AG04449 (cell line): ENCODE measurements around the gene GPX1.

Experiments used
- CTCF ChIA-PET: fragments of 350-600 bp; formaldehyde crosslinking; extraction: SDS; loops from one replicate; lab custom pipeline; 2021; ENCODE audit warnings: antibody characterized with exemption; lab: Yijun Ruan, JAX
- POLR2A ChIA-PET: fragments of 400-600, 350-600 bp; formaldehyde crosslinking; extraction: SDS; loops from one replicate; lab custom pipeline; 2020; ENCODE audit warnings: antibody characterized with exemption, inconsistent platforms; lab: Yijun Ruan, JAX
- DNase-seq: peaks from one replicate; pipeline ENCODE4 v3.0.0-alpha.2; 2010; ENCODE audit warnings: low read depth, low spot score
- H3K4me3 ChIP-seq: 2 replicates; pipeline ENCODE4 v1.5.1; 2011; ENCODE audit warnings: low read depth, mild to moderate bottlenecking, control low read depth, low read length
- CTCF ChIP-seq: IDR thresholded peaks from one replicate; pipeline ENCODE4 v1.5.1; 2011; ENCODE audit warnings: mild to moderate bottlenecking, moderate library complexity, low read length, control low read depth, inconsistent platforms; ENCODE audit not compliant: insufficient read depth; ENCODE audit errors: missing control alignments

Gene GPX1

GRCh38 chr3:49341996-49342395, 16.2 kb downstream of the GPX1 start:
- ChIA-PET POLR2A (interaction anchor here (0.6 kb wide), 1 partner anchor 16 kb away, joined by 3 read pairs; no protein-coding TSS in a partner anchor), CTCF (interaction anchor here (0.8 to 2.2 kb wide), 4 partner anchors 17 to 108 kb away, joined by 3 to 15 read pairs (median 3); partner anchors contain the start of gene GPX1)
- no peak for TF ChIP-seq CTCF
- DNase-seq = no peak
- H3K4me3 ChIP-seq = no peak overlapping the region

- ChIA-PET CTCF (interaction anchor here (0.6 to 3.8 kb wide), 27 partner anchors 9 to 172 kb away, joined by 3 to 88 read pairs (median 5); partner anchors contain the start of genes DAG1, KLHDC8B, NICN1 and RHOA), POLR2A (interaction anchor here (0.6 to 3.3 kb wide), 12 partner anchors 10 to 231 kb away, joined by 3 to 22 read pairs (median 6); partner anchors contain the start of genes DAG1, GPX1, KLHDC8B and RHOA)
- peak within 1 kb of the TSS; percentile 84 for H3K4me3 ChIP-seq
- DNase-seq = no peak
- TF ChIP-seq CTCF = peak; percentile 68
Measured at GRCh38 chr3:49339941-49340800, 18.0 kb downstream of the GPX1 start, which contains the start of gene USP4. USP4 (minus strand) TSS chr3:49340053; CDS start chr3:49340024, 29 bp downstream.

GRCh38 chr3:49339581-49339940, 18.6 kb downstream of the GPX1 start:
- CTCF ChIA-PET = interaction anchor here (0.7 to 3.8 kb wide), 25 partner anchors 9 to 169 kb away, joined by 3 to 88 read pairs (median 6); partner anchors contain the start of genes KLHDC8B, NICN1 and RHOA
- DNase-seq = no peak
- POLR2A ChIA-PET = interaction anchor here (1.1 to 3.3 kb wide), 11 partner anchors 9 to 168 kb away, joined by 3 to 22 read pairs (median 6); partner anchors contain the start of genes DAG1, GPX1, KLHDC8B and RHOA
- H3K4me3 ChIP-seq = peak overlapping the region; percentile 84
- TF ChIP-seq CTCF = no peak

- CTCF ChIA-PET = interaction anchor here (1.2 to 1.7 kb wide), 2 partner anchors 9 to 115 kb away, joined by 4 read pairs; no protein-coding TSS in a partner anchor
- no peak for TF ChIP-seq CTCF
- no peak for DNase-seq
- H3K4me3 ChIP-seq = no peak overlapping the region
- POLR2A ChIA-PET = no interaction called here
Measured at GRCh38 chr3:49333916-49334633, 24.1 kb downstream of the GPX1 start.

- no peak for DNase-seq
- ChIA-PET POLR2A (no interaction called here), CTCF (interaction anchor here (1.7 kb wide), 1 partner anchor 116 kb away, joined by 4 read pairs; no protein-coding TSS in a partner anchor)
- TF ChIP-seq CTCF = no peak
- H3K4me3 ChIP-seq = no peak overlapping the region
Measured at GRCh38 chr3:49333091-49333490, 25.1 kb downstream of the GPX1 start.
